Measurements from ENCODE around the gene LSM10. TPM values are rescaled to one million over a fixed set of nuclear protein-coding genes. Genes with fewer than 3 reads are reported as not detected.

The LSM10 gene
- total RNA-seq, 1 experiment from 2014 or later = 19.2 TPM

DNA sequence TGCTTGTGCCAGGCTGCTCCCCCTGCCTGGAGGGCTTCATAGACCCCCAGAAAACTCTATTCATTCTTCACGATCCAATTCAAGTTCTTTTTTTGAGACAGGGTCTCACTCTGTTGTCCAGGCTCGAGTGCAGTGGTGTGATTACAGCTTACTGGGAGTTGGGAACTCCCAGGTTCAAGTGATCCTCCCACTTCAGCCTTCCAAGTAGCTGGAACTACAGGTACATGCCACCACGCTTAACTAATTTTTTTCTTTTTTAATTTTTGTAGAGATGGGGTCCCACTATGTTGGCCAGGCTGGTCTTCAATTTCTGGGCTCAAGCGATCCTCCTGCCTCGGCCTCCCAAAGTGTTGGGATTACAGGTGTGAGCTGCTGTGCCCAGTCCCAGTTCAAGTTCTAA is 16.3 kb downstream of the LSM10 start:
- intact Hi-C loops (cut with micrococcal nuclease) = no loop called here
- no peak overlapping the region for H3K4me3 ChIP-seq (ENCODE audit: low read length)
- peaks cover 6% of the 10 kb centered on the region; the same call in 1 of the 2 replicates for H3K36me3 ChIP-seq (ENCODE audit: low read depth, low read length)
- H3F3A ChIP-seq (ENCODE audit: low read length, unreplicated experiment) = no peaks in the 10 kb centered on the region
- no peak overlapping the region for H2AFZ ChIP-seq (ENCODE audit: low read length)
- CTCF ChIA-PET = no interaction called here
- no peak overlapping the region for H3K9ac ChIP-seq (ENCODE audit: low read length)
- no peaks in the 10 kb centered on the region for H3K9me3 ChIP-seq (ENCODE audit: low read length)
- no TSS peak for BruUV-seq (replicated peaks)
- peaks cover 12% of the 10 kb centered on the region; the same call in 1 of the 2 replicates for H4K20me1 ChIP-seq (ENCODE audit: low read length)
- peaks cover 7% of the 10 kb centered on the region; the same call in 1 of the 2 replicates for H3K4me1 ChIP-seq (ENCODE audit: insufficient read depth, low read length)
- TF ChIP-seq, protein P1, sequence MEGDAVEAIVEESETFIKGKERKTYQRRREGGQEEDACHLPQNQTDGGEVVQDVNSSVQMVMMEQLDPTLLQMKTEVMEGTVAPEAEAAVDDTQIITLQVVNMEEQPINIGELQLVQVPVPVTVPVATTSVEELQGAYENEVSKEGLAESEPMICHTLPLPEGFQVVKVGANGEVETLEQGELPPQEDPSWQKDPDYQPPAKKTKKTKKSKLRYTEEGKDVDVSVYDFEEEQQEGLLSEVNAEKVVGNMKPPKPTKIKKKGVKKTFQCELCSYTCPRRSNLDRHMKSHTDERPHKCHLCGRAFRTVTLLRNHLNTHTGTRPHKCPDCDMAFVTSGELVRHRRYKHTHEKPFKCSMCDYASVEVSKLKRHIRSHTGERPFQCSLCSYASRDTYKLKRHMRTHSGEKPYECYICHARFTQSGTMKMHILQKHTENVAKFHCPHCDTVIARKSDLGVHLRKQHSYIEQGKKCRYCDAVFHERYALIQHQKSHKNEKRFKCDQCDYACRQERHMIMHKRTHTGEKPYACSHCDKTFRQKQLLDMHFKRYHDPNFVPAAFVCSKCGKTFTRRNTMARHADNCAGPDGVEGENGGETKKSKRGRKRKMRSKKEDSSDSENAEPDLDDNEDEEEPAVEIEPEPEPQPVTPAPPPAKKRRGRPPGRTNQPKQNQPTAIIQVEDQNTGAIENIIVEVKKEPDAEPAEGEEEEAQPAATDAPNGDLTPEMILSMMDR (conservative IDR thresholded peaks at IDR 0.05; ENCODE audit: low read depth, low read length) = no peak
- TF ChIP-seq EZH2 (IDR thresholded peaks at IDR 0.05; ENCODE audit: low read length, unreplicated experiment) = no peak
- TF ChIP-seq EZH2phosphoT487 (IDR thresholded peaks at IDR 0.05; ENCODE audit: borderline replicate concordance, low read length) = no peak
- no peak overlapping the region for H3K4me2 ChIP-seq (ENCODE audit: low read length)
- peaks cover 88% of the 10 kb centered on the region for H3K79me2 ChIP-seq (ENCODE audit: low read length)
- no peak overlapping the region for H3K27ac ChIP-seq (ENCODE audit: low read length)
- no peaks in the 10 kb centered on the region for H3K9me2 ChIP-seq (replicated peaks; ENCODE audit: low read length)
- POLR2A ChIA-PET (ENCODE audit: unreplicated experiment) = no interaction called here
- no peak for ATAC-seq
- no peak for DNase-seq
- H3K27me3 ChIP-seq (ENCODE audit: low read length) = no peaks in the 10 kb centered on the region

- ATAC-seq = no peak
- peaks cover 12% of the 10 kb centered on the region; the same call in 1 of the 2 replicates for H4K20me1 ChIP-seq (ENCODE audit: low read length)
- H3K27ac ChIP-seq (ENCODE audit: low read length) = no peak overlapping the region
Measured at GRCh38 chr1:36380782-36381181, 16.9 kb downstream of the LSM10 start.

GRCh38 chr1:36380143-36380619 is 17.5 kb downstream of the LSM10 start:
- peaks cover 6% of the 10 kb centered on the region; the same call in 1 of the 2 replicates for H3K36me3 ChIP-seq (ENCODE audit: low read depth, low read length)
- H3K27ac ChIP-seq (ENCODE audit: low read length) = no peak overlapping the region
- no peaks in the 10 kb centered on the region for H3F3A ChIP-seq (ENCODE audit: low read length, unreplicated experiment)
- ChIA-PET POLR2A (ENCODE audit: unreplicated experiment) (no interaction called here), CTCF (no interaction called here)
- H3K27me3 ChIP-seq (ENCODE audit: low read length) = no peaks in the 10 kb centered on the region
- TF ChIP-seq EZH2 (IDR thresholded peaks at IDR 0.05; ENCODE audit: low read length, unreplicated experiment) (no peak), EZH2phosphoT487 (IDR thresholded peaks at IDR 0.05; ENCODE audit: borderline replicate concordance, low read length) (no peak)
- TF ChIP-seq, protein P1 (conservative IDR thresholded peaks at IDR 0.05; ENCODE audit: low read depth, low read length) = no peak
- no peak for ATAC-seq
- DNase-seq = no peak
- intact Hi-C loops (cut with micrococcal nuclease) = no loop called here
- no peak overlapping the region for H3K4me3 ChIP-seq (ENCODE audit: low read length)
- peaks cover 96% of the 10 kb centered on the region for H3K79me2 ChIP-seq (ENCODE audit: low read length)
- BruUV-seq (replicated peaks) = no TSS peak
- H3K9me2 ChIP-seq (replicated peaks; ENCODE audit: low read length) = no peaks in the 10 kb centered on the region
- peaks cover 13% of the 10 kb centered on the region for H3K4me1 ChIP-seq (ENCODE audit: insufficient read depth, low read length)
- H2AFZ ChIP-seq (ENCODE audit: low read length) = no peak overlapping the region
- no peaks in the 10 kb centered on the region for H3K9me3 ChIP-seq (ENCODE audit: low read length)
- H3K4me2 ChIP-seq (ENCODE audit: low read length) = no peak overlapping the region
- no peak overlapping the region for H3K9ac ChIP-seq (ENCODE audit: low read length)
- peaks cover 12% of the 10 kb centered on the region; the same call in 1 of the 2 replicates for H4K20me1 ChIP-seq (ENCODE audit: low read length)

More at GRCh38 chr1:36380782-36381181, 16.9 kb downstream of the LSM10 start:
- no peaks in the 10 kb centered on the region for H3K27me3 ChIP-seq (ENCODE audit: low read length)
- intact Hi-C loops (cut with micrococcal nuclease) = no loop called here
- no peak overlapping the region for H2AFZ ChIP-seq (ENCODE audit: low read length)
- H3K79me2 ChIP-seq (ENCODE audit: low read length) = peaks cover 95% of the 10 kb centered on the region
- BruUV-seq (replicated peaks) = no TSS peak
- no peaks in the 10 kb centered on the region for H3K9me2 ChIP-seq (replicated peaks; ENCODE audit: low read length)
- TF ChIP-seq EZH2phosphoT487 (IDR thresholded peaks at IDR 0.05; ENCODE audit: borderline replicate concordance, low read length) = no peak
- TF ChIP-seq, protein P1 (conservative IDR thresholded peaks at IDR 0.05; ENCODE audit: low read depth, low read length) = no peak
- TF ChIP-seq EZH2 (IDR thresholded peaks at IDR 0.05; ENCODE audit: low read length, unreplicated experiment) = no peak
- peaks cover 7% of the 10 kb centered on the region; the same call in 1 of the 2 replicates for H3K4me1 ChIP-seq (ENCODE audit: insufficient read depth, low read length)
- DNase-seq = no peak
- no peak overlapping the region for H3K4me3 ChIP-seq (ENCODE audit: low read length)
- H3K9ac ChIP-seq (ENCODE audit: low read length) = no peak overlapping the region
- H3K36me3 ChIP-seq (ENCODE audit: low read depth, low read length) = peaks cover 6% of the 10 kb centered on the region; the same call in 1 of the 2 replicates
- ChIA-PET CTCF (no interaction called here), POLR2A (ENCODE audit: unreplicated experiment) (no interaction called here)
- H3F3A ChIP-seq (ENCODE audit: low read length, unreplicated experiment) = no peaks in the 10 kb centered on the region
- no peak overlapping the region for H3K4me2 ChIP-seq (ENCODE audit: low read length)
- H3K9me3 ChIP-seq (ENCODE audit: low read length) = no peaks in the 10 kb centered on the region

All from PC-3 (cell line).